Measurements from ENCODE around the gene TMEM267. TPM values are rescaled to one million over a fixed set of nuclear protein-coding genes. Genes with fewer than 3 reads are reported as not detected.
A peak's percentile ranks its signal among the peaks of the same experiment; 100 is the strongest.
"Not testable (repeated sequence)": the region's sequence is repeated elsewhere in the genome, so short reads cannot be mapped to it uniquely, and the experiment has no call there.

The TMEM267 gene
- total RNA-seq, 1 donor from 2014 or later: 35.8 TPM

DNA sequence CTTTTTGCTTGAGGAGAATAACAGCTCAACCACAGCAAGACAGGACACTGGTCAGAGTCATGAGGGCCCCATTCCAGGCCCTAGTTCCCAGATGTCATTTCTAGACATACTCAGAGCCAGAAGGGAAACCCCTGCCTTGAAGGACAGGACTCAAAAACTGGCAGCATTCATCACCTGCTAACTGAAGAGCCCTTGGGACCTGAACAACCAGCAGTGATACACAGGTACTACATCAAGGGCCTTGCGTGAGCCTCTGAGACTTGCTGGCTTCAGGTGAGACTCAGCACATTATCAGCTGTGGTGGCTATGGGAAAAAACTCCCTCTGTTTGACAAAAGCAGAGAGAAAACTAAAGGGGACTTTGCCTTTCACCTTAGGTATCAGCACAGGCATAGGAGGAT, 22.6 kb downstream of the TMEM267 start:
- no peak for DNase-seq (ENCODE audit: low read depth)

- no peak for DNase-seq (ENCODE audit: low read depth)
These were observed 27.1 kb downstream of the TMEM267 start for GRCh38 chr5:43456556-43456955.

GRCh38 chr5:43441575-43441974, 42.1 kb downstream of the TMEM267 start:
- DNase-seq (ENCODE audit: low read depth): not testable (repeated sequence)

- no peak for DNase-seq (ENCODE audit: low read depth)
These were observed 46.5 kb downstream of the TMEM267 start for GRCh38 chr5:43437062-43437660.

- no peak for DNase-seq (ENCODE audit: low read depth)
These were observed 50.3 kb downstream of the TMEM267 start for GRCh38 chr5:43433382-43433781.

DNA sequence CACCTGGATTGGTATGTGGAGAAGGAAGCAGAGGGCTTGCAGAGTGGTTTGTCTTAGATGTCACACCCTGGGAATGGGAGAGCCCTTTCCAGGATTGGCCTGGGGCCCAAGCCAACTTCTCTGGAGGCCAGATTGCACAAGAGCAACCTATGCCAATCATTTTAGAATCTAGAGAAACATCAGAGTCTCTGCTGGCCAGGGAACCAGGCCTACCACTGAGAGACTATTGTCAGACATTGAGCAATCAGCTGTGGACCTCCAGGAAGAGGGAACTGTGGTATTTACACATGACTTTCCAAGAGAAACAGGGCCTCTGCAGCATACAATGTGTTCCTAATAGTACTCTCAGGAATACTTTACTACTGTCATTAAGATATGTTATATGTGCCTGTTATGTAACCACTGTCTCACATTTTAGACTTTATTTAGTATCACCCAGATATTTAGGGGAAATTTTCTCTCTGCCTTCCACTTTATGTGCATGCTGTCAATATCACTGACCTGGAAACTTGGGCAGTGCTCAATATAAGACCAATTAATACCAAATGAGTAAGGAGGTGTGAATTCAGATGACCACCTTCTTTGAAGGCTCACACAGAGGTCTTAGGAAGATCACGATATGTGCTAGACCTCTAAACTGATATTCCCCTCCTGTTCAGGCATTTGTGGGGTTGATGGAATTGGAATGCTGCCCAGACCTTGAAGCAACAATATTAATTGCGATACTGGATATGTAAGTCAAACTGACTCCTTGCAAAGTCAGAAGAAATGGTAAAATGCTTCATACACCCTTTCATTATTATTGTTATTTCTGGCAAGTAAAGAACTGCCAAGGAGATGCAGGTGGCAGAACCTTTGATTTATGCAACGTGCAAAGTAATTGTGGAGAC, 50.9 kb downstream of the TMEM267 start:
- peak; percentile 71 for DNase-seq (ENCODE audit: low read depth)

DNA sequence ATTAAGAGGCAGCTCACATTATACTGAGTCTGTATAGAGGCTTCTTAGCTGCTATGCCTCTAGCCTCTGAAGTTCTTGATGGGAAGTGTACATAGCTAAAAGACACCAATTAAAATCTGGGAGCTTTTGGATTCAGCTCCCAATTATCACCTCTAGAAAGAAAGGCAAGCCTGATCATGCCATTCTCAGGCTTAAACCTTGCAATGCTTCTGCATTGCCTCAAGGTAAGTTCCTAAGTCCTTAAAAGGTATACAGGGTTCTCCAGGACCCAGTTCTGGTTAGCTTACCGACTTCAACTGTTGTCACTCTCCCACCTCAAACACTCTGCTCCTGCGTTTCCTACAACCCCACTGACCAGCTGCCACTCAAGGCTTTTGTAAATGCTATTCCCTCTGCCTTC, 54.0 kb downstream of the TMEM267 start:
- DNase-seq (ENCODE audit: low read depth): no peak

- no peak for DNase-seq (ENCODE audit: low read depth)
These were observed 54.6 kb downstream of the TMEM267 start for GRCh38 chr5:43429016-43429415.

- no peak for DNase-seq (ENCODE audit: low read depth)
These were observed 56.4 kb downstream of the TMEM267 start for GRCh38 chr5:43427306-43427705.

GRCh38 chr5:43425983-43426382, 57.7 kb downstream of the TMEM267 start:
- DNase-seq (ENCODE audit: low read depth): peak; percentile 83

- DNase-seq (ENCODE audit: low read depth): not testable (repeated sequence)
These were observed 60.6 kb downstream of the TMEM267 start for GRCh38 chr5:43423086-43423485.

DNA sequence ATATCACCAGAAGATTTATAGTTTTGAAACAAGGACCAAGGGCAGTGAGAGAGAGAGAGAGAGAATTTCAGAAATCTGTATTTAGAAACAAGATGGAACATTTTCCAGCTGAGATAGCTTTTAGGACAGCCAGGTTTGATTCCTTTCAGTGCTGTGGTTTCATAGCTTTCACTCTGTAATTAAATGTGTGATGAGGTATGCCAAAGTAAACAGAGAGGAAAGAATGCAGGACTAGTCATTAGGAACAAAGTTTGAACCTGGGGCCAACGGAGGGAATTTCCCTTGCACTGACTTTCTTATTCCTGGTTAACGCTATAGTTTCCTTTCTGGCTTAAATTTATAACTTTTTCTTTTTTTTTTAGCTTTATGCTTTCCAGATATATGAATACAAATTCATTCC, 61.5 kb downstream of the TMEM267 start:
- no peak for DNase-seq (ENCODE audit: low read depth)

DNA sequence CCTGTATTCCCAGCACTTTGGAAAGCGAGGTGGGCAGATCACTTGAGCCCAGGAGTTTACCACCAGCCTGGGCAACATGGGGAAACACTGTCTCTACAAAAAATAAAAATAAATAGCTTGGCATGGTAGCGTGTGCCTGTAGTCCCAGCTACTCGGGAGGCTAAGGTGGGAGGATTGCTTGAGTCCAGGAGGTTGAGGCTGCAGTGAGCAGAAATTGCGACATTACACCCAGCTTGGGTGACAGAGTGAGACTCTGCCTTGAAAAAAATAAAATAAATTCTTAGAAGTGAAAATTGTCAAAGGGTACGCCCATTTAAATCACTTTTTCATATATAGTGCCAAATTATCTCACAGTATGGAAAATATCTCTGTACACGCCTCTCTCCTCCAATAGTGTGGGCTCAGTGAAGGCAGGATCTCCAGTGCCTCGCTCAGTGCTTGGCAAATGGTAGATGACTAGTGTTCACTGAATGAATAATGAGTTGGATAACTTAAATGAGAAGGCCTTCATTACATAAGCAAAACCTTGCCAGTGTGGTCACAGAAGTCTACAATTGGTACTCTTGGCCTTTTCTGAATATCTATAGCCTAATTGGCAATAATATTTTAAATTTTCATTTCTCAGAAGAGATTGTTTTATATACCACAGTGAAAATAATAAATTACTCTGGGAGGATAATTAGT, 62.1 kb downstream of the TMEM267 start:
- DNase-seq (ENCODE audit: low read depth): no peak

GRCh38 chr5:43420241-43420640, 63.4 kb downstream of the TMEM267 start:
- DNase-seq (ENCODE audit: low read depth): no peak

DNA sequence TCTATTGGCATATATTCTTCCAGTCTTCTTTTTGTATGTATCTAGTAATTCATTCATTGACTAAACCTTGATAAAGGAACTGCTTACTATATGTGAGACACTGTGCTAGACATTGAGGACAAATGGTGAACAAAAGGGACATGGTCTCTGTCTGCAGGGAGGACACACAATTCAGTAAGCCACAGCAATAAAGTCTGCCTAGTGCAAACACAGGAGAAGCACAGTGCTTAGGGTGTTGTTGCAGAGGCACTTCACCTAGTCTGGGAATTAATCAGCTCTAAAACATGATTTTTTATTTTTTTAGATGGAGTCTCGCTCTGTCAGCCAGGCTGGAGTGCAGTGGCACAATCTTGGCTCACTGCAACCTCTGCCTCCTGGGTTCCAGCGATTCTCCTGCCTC, 65.1 kb downstream of the TMEM267 start:
- DNase-seq (ENCODE audit: low read depth): no peak

DNA sequence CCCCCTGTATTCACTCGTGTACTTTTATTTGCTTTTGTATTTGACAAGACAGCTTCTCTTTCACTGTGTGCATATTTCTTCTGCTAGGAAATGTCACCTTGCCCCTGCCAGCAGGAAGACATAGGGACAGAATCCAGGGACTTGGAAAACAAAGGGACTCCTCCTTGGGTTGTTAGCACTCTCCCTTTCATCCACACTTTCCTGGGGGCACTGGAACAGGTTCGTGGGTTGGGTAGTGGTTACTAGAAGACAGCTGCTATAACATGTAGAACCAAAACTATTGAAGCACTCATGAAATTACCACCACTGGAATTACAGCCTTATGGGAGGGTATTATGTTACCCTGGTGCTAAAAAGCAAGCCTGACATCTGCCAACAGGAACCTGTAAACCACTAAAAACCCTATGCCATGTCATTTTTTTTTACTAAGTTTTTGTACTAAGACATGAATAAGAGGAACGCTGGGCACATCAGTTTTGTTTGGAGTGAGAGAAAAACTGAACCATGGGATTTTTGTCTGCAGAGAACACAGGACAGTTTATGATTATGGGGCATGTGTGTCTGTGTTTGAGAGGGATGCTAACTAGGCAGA, 66.8 kb downstream of the TMEM267 start:
- DNase-seq (ENCODE audit: low read depth): peak; percentile 85

- peak; percentile 67 for DNase-seq (ENCODE audit: low read depth)
These were observed 67.5 kb downstream of the TMEM267 start for GRCh38 chr5:43415935-43416802.

- no peak for DNase-seq (ENCODE audit: low read depth)
These were observed 69.7 kb downstream of the TMEM267 start for GRCh38 chr5:43413966-43414365.

DNA sequence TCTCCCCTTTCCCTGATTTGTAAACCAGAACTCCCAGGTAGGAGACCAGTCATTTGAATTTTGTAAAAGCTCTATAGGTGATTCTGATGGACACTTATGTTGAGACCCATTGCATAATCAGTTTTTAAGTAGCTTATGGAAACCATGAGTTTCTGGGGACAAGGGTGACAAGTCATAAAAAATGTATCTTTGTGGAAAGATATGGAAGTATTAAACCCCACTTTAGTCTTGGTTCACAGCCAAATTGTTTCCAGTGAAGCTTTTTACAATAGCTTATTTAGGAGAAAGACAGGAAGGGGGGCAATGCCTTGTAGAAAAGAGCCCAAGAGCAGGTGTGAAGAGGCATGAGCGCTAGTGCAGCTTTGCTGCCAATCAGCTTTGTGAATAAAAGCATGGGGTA, 71.0 kb downstream of the TMEM267 start:
- no peak for DNase-seq (ENCODE audit: low read depth)

DNA sequence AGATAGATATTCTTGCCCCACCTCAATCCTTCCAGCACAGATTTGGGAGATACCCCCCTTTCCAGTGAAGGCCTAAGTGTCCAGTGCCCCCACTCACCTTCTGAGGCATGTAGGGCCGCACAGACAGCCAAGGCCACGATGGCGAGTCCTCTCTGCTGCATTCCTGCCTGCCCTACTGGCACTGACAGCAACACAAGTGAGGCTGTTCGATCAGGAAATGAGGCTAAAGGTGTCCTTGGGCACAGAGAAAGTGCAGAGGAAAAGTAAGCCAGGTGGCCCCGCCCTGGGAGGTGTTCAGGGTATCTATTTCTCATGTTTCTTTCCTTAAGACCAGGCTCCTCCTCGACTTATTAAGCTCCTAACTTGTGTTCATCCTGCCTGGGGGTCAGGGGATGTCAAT, 71.5 kb downstream of the TMEM267 start, which contains the start of gene CCL28:
CCL28 (minus strand) TSS at position 236 of the 400 bp plus-strand sequence; CDS start at position 161, 75 bp downstream.
- no peak for DNase-seq (ENCODE audit: low read depth)

GRCh38 chr5:43411495-43411894, 72.2 kb downstream of the TMEM267 start:
- DNase-seq (ENCODE audit: low read depth): no peak
